Endothelial cell (in vitro differentiated cells): ENCODE measurements around the gene TECPR2. TPM values are rescaled to one million over a fixed set of nuclear protein-coding genes. Genes with fewer than 3 reads are reported as not detected.

Experiments
- DNase-seq: peaks from one replicate; pipeline ENCODE4 v3.0.0; 2021; ENCODE audit warnings: low spot score
- H3K27ac Mint-ChIP-seq: one replicate; pipeline ENCODE4 v1.8.0; 2021; ENCODE audit warnings: mixed read lengths, inconsistent platforms; ENCODE audit not compliant: unreplicated experiment
- H3K27me3 Mint-ChIP-seq: one replicate; pipeline ENCODE4 v1.8.0; 2021; ENCODE audit warnings: mild to moderate bottlenecking, moderate library complexity, mixed read lengths, inconsistent platforms; ENCODE audit not compliant: unreplicated experiment
- H3K36me3 Mint-ChIP-seq: one replicate; pipeline ENCODE4 v1.8.0; 2021; ENCODE audit warnings: mild to moderate bottlenecking, low read depth, mixed read lengths, inconsistent platforms; ENCODE audit not compliant: unreplicated experiment
- H3K4me1 Mint-ChIP-seq: one replicate; pipeline ENCODE4 v1.8.0; 2021; ENCODE audit warnings: mild to moderate bottlenecking, mixed read lengths, inconsistent platforms; ENCODE audit not compliant: unreplicated experiment
- H3K4me3 Mint-ChIP-seq: one replicate; pipeline ENCODE4 v1.8.0; 2021; ENCODE audit warnings: mild to moderate bottlenecking, mixed read lengths, inconsistent platforms; ENCODE audit not compliant: unreplicated experiment
- H3K9me3 Mint-ChIP-seq: one replicate; pipeline ENCODE4 v1.8.0; 2021; ENCODE audit warnings: mixed read lengths, inconsistent platforms; ENCODE audit not compliant: unreplicated experiment
- CTCF ChIP-seq: fragments of 200-600 bp; sonication (generic); IDR thresholded peaks from one replicate; pipeline ENCODE4 v1.5.0; 2021; ENCODE audit warnings: antibody characterized with exemption; ENCODE audit not compliant: unreplicated experiment
- total RNA-seq: library from RNA; stranded (reverse); fragmentation: NEBNext Ultra II Directional; extraction: Animal tissue kit (Norgen Biotek cat#: 25700); gene quantifications from one replicate; pipeline ENCODE4 v1.2.1, GENCODE V29; 2021; ENCODE audit not compliant: unreplicated experiment

The TECPR2 gene
- total RNA-seq, 1 donor from 2014 or later, result 28.9 TPM

- Mint-ChIP-seq H3K4me3 (no peak overlapping the region), H3K27me3 (peaks cover 15% of the 10 kb centered on the region), H3K9me3 (no peaks in the 10 kb centered on the region), H3K36me3 (peaks cover 6% of the 10 kb centered on the region), H3K27ac (no peak overlapping the region), H3K4me1 (peaks cover 3% of the 10 kb centered on the region)
- DNase-seq, result no peak
- no peak for TF ChIP-seq CTCF
Observed at GRCh38 chr14:102512793-102513300, 150.1 kb downstream of the TECPR2 start.

GRCh38 chr14:102513899-102514772 lies 151.4 kb downstream of the TECPR2 start:
- no peak for DNase-seq
- Mint-ChIP-seq H3K9me3 (no peaks in the 10 kb centered on the region), H3K27me3 (peaks cover 17% of the 10 kb centered on the region), H3K4me3 (peak overlapping the region; percentile 5), H3K36me3 (peaks cover 3% of the 10 kb centered on the region), H3K27ac (peak overlapping the region; percentile 4), H3K4me1 (peaks cover 3% of the 10 kb centered on the region)
- no peak for TF ChIP-seq CTCF

- no peak for DNase-seq
- no peaks in the 10 kb centered on the region for H3K9me3 Mint-ChIP-seq
- H3K4me3 Mint-ChIP-seq, result no peak overlapping the region
- H3K27ac Mint-ChIP-seq, result no peak overlapping the region
- H3K36me3 Mint-ChIP-seq, result peaks cover 3% of the 10 kb centered on the region
- TF ChIP-seq CTCF, result no peak
- H3K27me3 Mint-ChIP-seq, result peaks cover 17% of the 10 kb centered on the region
- H3K4me1 Mint-ChIP-seq, result peaks cover 3% of the 10 kb centered on the region
Observed at GRCh38 chr14:102514987-102515733, 152.4 kb downstream of the TECPR2 start.

GRCh38 chr14:102516531-102517391 lies 154.0 kb downstream of the TECPR2 start:
- Mint-ChIP-seq H3K4me1 (peaks cover 3% of the 10 kb centered on the region), H3K9me3 (no peaks in the 10 kb centered on the region), H3K36me3 (peaks cover 3% of the 10 kb centered on the region), H3K27ac (peak overlapping the region; percentile 42), H3K27me3 (peaks cover 17% of the 10 kb centered on the region), H3K4me3 (peak overlapping the region; percentile 91)
- peak; percentile 84 for DNase-seq
- TF ChIP-seq CTCF, result peak; percentile 99
